Adipocyte (in vitro differentiated cells): Measurements from ENCODE around the gene OR2V1.

Experiments
- DNase-seq: peaks from one replicate; pipeline ENCODE4 v3.0.0-alpha.2; 2015; ENCODE audit warnings: low read depth
- H3K27me3 ChIP-seq: replicated peaks from 2 replicates; pipeline ENCODE4 v1.7.0; 2013; ENCODE audit warnings: mild to moderate bottlenecking, low read length, moderate library complexity; ENCODE audit not compliant: control insufficient read depth, insufficient read depth
- H3K36me3 ChIP-seq: 2 replicates; pipeline ENCODE4 v1.7.0; 2013; ENCODE audit warnings: low read length, mild to moderate bottlenecking, moderate library complexity; ENCODE audit not compliant: control insufficient read depth, insufficient read depth, severe bottlenecking
- H3K4me1 ChIP-seq: 2 replicates; pipeline ENCODE4 v1.7.0; 2013; ENCODE audit warnings: mild to moderate bottlenecking, low read length, moderate library complexity; ENCODE audit not compliant: control insufficient read depth, insufficient read depth
- H3K4me3 ChIP-seq: 2 replicates; pipeline ENCODE4 v1.7.0; 2013; ENCODE audit warnings: mild to moderate bottlenecking, low read length, moderate library complexity
- H3K9ac ChIP-seq: 2 replicates; pipeline ENCODE4 v1.7.0; 2013; ENCODE audit warnings: mild to moderate bottlenecking, low read length, moderate library complexity
- H3K9me3 ChIP-seq: 2 replicates; pipeline ENCODE4 v1.7.0; 2013; ENCODE audit warnings: mild to moderate bottlenecking, low read length, moderate library complexity; ENCODE audit not compliant: control insufficient read depth

OR2V1 gene

DNA sequence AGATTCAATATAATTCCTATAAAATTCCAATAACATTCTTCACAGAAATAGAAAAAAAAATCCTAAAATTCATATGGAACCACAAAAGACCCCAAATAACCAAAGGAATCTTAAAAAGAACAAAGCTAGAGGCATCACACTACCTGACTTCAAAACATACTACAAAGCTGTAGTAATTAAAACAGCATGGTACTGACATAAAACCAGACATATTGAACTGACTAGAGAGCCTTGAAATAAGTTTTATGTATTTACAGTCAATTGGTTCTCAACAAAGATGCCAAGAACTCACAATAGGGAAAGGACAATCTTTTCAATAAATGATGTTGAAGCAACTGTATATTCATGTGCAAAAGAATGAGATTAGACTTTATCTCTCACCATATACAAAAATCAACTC lies 54.0 kb downstream of the OR2V1 start:
- no peak for DNase-seq
- Histone ChIP-seq H3K9me3 (peaks cover 15% of the 10 kb centered on the region), H3K4me3 (no peak overlapping the region), H3K27me3 (peaks cover 24% of the 10 kb centered on the region), H3K36me3 (no peaks in the 10 kb centered on the region), H3K4me1 (no peaks in the 10 kb centered on the region), H3K9ac (no peak overlapping the region)
